Tibial nerve (tissue), 4 donors: ENCODE data around the gene SNPH. TPM values are rescaled to one million over a fixed set of nuclear protein-coding genes. Genes with fewer than 3 reads are reported as not detected.

Experiments used
- DNase-seq, 2 donors: peaks; one replicate each; pipeline ENCODE4 v3.0.0-alpha.2; 2019; ENCODE audit warnings: low spot score in 2 of 2
- H3K27ac ChIP-seq, 4 donors: fragments of 200-600 bp; sonication (generic) in 3 of 4; one replicate each; pipeline ENCODE4 v1.5.1; 2017 to 2019; ENCODE audit warnings: mild to moderate bottlenecking in 1 of 4
- H3K27me3 ChIP-seq, 2 donors: fragments of 200-600 bp; sonication (generic) in 1 of 2; one replicate each; pipeline versions ENCODE4 v1.5.1 to v1.6.0; 2017 to 2019
- H3K36me3 ChIP-seq, 3 donors: fragments of 200-600 bp; sonication (generic); one replicate each; pipeline ENCODE4 v1.5.1; 2018 to 2019
- H3K4me1 ChIP-seq, 4 donors: fragments of 200-600 bp; sonication (generic) in 3 of 4; one replicate each; pipeline ENCODE4 v1.5.1; 2017 to 2019
- H3K4me3 ChIP-seq, 4 donors: fragments of 200-600 bp; sonication (generic) in 3 of 4; one replicate each; pipeline ENCODE4 v1.5.1; 2017 to 2019; ENCODE audit warnings: mild to moderate bottlenecking in 1 of 4, moderate library complexity in 1 of 4
- H3K9me3 ChIP-seq, 4 donors: fragments of 200-600 bp; sonication (generic) in 3 of 4; one replicate each; pipeline ENCODE4 v1.5.1; 2017 to 2019
- CTCF ChIP-seq, 5 experiments: fragments of 200-600 bp in 3 of 5; fragments of 450-650 bp in 2 of 5; sonication (generic) in 3 of 5; IDR thresholded peaks; one replicate each; pipeline ENCODE4 v1.5.1; 2016 to 2019; ENCODE audit warnings: antibody characterized with exemption in 5 of 5, mild to moderate bottlenecking in 3 of 5, moderate library complexity in 2 of 5
- EP300 ChIP-seq, 2 donors: sonication (generic); formaldehyde crosslinking; IDR thresholded peaks; one replicate each; pipeline ENCODE4 v1.6.1; 2017; ENCODE audit warnings: antibody characterized with exemption in 2 of 2, mild to moderate bottlenecking in 1 of 2
- POLR2A ChIP-seq, 2 donors: fragments of 450-650 bp; IDR thresholded peaks; one replicate each; pipeline ENCODE4 v1.6.1; 2017; ENCODE audit warnings: antibody characterized with exemption in 2 of 2, mild to moderate bottlenecking in 2 of 2, moderate library complexity in 2 of 2
- WGBS, 2 donors: methylation state at CpG; one replicate each; pipeline ENCODE4 v1.1.5; 2018; 5-methylcytosine and 5-hydroxymethylcytosine counted together
- total RNA-seq, 4 donors: library from RNA; depleted of rRNA; stranded (reverse); fragments of >200 nt; gene quantifications; one replicate each; pipeline ENCODE4 v1.1.0, GENCODE V29; 2016

Gene SNPH
- total RNA-seq, 4 donors from 2014 or later, result 4.5 to 7.4 (median 6.9) TPM

- TF ChIP-seq CTCF (IDR thresholded peaks at IDR 0.05), result no peak
- TF ChIP-seq POLR2A (IDR thresholded peaks at IDR 0.05), result no peak
- TF ChIP-seq EP300 (IDR thresholded peaks at IDR 0.05), result no peak
- Histone ChIP-seq H3K36me3 (no peaks in the 10 kb centered on the region), H3K27me3 (no peaks in the 10 kb centered on the region), H3K9me3 (no peaks in the 10 kb centered on the region), H3K27ac (peak overlapping the region in 1 of 4 donors; percentile 23), H3K4me1 (peaks cover 0 to 10% (median 3%) of the 10 kb centered on the region in 4 donors), H3K4me3 (no peak overlapping the region)
- no peak for DNase-seq
- 69 to 74% methylated on average over 17 of the region's 17 CpGs for WGBS, 2 donors
Observed at GRCh38 chr20:1320902-1321653, 55.0 kb downstream of the SNPH start.

GRCh38 chr20:1321654-1321939 is 55.5 kb downstream of the SNPH start:
- H3K36me3 ChIP-seq, result no peaks in the 10 kb centered on the region
- WGBS, 2 donors, result 46 to 68% methylated on average over 4 of the region's 4 CpGs
- no peak for DNase-seq
- peak overlapping the region in 1 of 4 donors; percentile 23 for H3K27ac ChIP-seq
- peaks cover 0 to 15% (median 8%) of the 10 kb centered on the region in 4 donors for H3K4me1 ChIP-seq
- no peaks in the 10 kb centered on the region for H3K9me3 ChIP-seq
- TF ChIP-seq EP300 (IDR thresholded peaks at IDR 0.05) (no peak), CTCF (IDR thresholded peaks at IDR 0.05) (no peak), POLR2A (IDR thresholded peaks at IDR 0.05) (no peak)
- no peak overlapping the region for H3K4me3 ChIP-seq
- H3K27me3 ChIP-seq, result no peaks in the 10 kb centered on the region

- WGBS, 2 donors, result 67 to 68% methylated on average over 11 of the region's 11 CpGs
- Histone ChIP-seq H3K4me1 (peaks cover 0 to 26% (median 19%) of the 10 kb centered on the region in 4 donors), H3K27me3 (no peaks in the 10 kb centered on the region), H3K4me3 (no peak overlapping the region), H3K9me3 (no peaks in the 10 kb centered on the region), H3K27ac (peak overlapping the region in 3 of 4 donors; percentile 31 to 99 (median 98)), H3K36me3 (no peaks in the 10 kb centered on the region)
- TF ChIP-seq POLR2A (IDR thresholded peaks at IDR 0.05), result no peak
- TF ChIP-seq CTCF (IDR thresholded peaks at IDR 0.05), result no peak
- peak in 1 of 2 donors; percentile 53 for TF ChIP-seq EP300 (IDR thresholded peaks at IDR 0.05)
- no peak for DNase-seq
Observed at GRCh38 chr20:1322511-1323245, 56.6 kb downstream of the SNPH start.

- Histone ChIP-seq H3K27me3 (no peaks in the 10 kb centered on the region), H3K27ac (peak overlapping the region in 3 of 4 donors; percentile 31 to 99 (median 98)), H3K4me3 (no peak overlapping the region), H3K36me3 (no peaks in the 10 kb centered on the region), H3K9me3 (no peaks in the 10 kb centered on the region), H3K4me1 (peaks cover 0 to 31% (median 23%) of the 10 kb centered on the region in 4 donors)
- WGBS, 2 donors, result 59 to 67% methylated on average over 6 of the region's 6 CpGs
- TF ChIP-seq CTCF (IDR thresholded peaks at IDR 0.05), result no peak
- TF ChIP-seq EP300 (IDR thresholded peaks at IDR 0.05), result no peak
- TF ChIP-seq POLR2A (IDR thresholded peaks at IDR 0.05), result no peak
- DNase-seq, result no peak
Observed at GRCh38 chr20:1323256-1323655, 57.2 kb downstream of the SNPH start.
